ENCODE measurements around the gene LRRC63. TPM values are rescaled to one million over a fixed set of nuclear protein-coding genes. Genes with fewer than 3 reads are reported as not detected.

The LRRC63 gene
- total and polyA plus RNA-seq, 2 donors (not counting 3 experiments of a cell fraction or from before 2014, with no cell fraction given) = 0.04 TPM; not detected in 1

- CTCF ChIA-PET = interaction anchor here (1.3 to 2.2 kb wide), 3 partner anchors 9 to 127 kb away, joined by 3 to 7 read pairs (median 6); no protein-coding TSS in a partner anchor
- Histone ChIP-seq H3K9me3 (replicated peaks; ENCODE audit: control insufficient read depth, insufficient read depth, low read length) (no peaks in the 10 kb centered on the region), H3K4me2 (ENCODE audit: insufficient read depth, low read length) (no peak overlapping the region), H3K79me2 (ENCODE audit: control insufficient read depth, insufficient read depth, low read length) (no peaks in the 10 kb centered on the region), H3K4me1 (ENCODE audit: control insufficient read depth, extremely low read depth, insufficient read depth, low read length) (no peaks in the 10 kb centered on the region), H3K27me3 (ENCODE audit: control insufficient read depth in 2 of 2, insufficient read depth in 2 of 2, low read length in 2 of 2) (no peaks in the 10 kb centered on the region), H3K4me3 (replicated peaks in 1 of 3; ENCODE audit: insufficient read depth in 1 of 3, low read depth in 1 of 3, low read length in 3 of 3) (no peak overlapping the region), H3K9me1 (replicated peaks; ENCODE audit: control insufficient read depth, extremely low read depth, insufficient read depth, low read length) (no peaks in the 10 kb centered on the region), H3K27ac (ENCODE audit: insufficient read depth, low read depth, low read length) (no peak overlapping the region), H3K9ac (replicated peaks; ENCODE audit: extremely low read depth, insufficient read depth, low read length) (no peak overlapping the region), H2AFZ (ENCODE audit: low read depth, low read length) (no peak overlapping the region), H3K36me3 (ENCODE audit: control insufficient read depth in 2 of 2, extremely low read depth in 1 of 2, insufficient read depth in 2 of 2, low read length in 2 of 2) (no peaks in the 10 kb centered on the region), H4K20me1 (replicated peaks; ENCODE audit: control insufficient read depth, extremely low read depth, insufficient read depth, low read length) (no peaks in the 10 kb centered on the region)
- DNase-seq (ENCODE audit: low read depth, low spot score) (no peak), FAIRE-seq (no peak)
- intact Hi-C loops (cut with micrococcal nuclease) = no loop called here
- TF ChIP-seq POLR2A (IDR thresholded peaks at IDR 0.05; ENCODE audit: low read depth, low read length) (no peak), MYC (IDR thresholded peaks at IDR 0.05; ENCODE audit: low read depth, low read length) (no peak), EZH2 (IDR thresholded peaks at IDR 0.05; ENCODE audit: borderline replicate concordance, low read depth, low read length, severe bottlenecking) (no peak), JUN (IDR thresholded peaks at IDR 0.05; ENCODE audit: borderline replicate concordance, insufficient read depth, insufficient read length, low read depth) (no peak), MAX (IDR thresholded peaks at IDR 0.05; ENCODE audit: insufficient read depth, insufficient read length) (no peak), POLR2AphosphoS5 (IDR thresholded peaks at IDR 0.05; ENCODE audit: insufficient read depth, low read depth, low read length) (no peak), GATA2 (IDR thresholded peaks at IDR 0.05; ENCODE audit: insufficient read depth, insufficient read length, low read depth, low read length) (no peak), FOS (IDR thresholded peaks at IDR 0.05; ENCODE audit: borderline replicate concordance, insufficient read depth, low read length) (no peak), CTCF (IDR thresholded peaks at IDR 0.05; ENCODE audit: extremely low read depth in 1 of 2, insufficient read depth in 1 of 2, low read depth in 1 of 2, low read length in 2 of 2) (no peak)
- BruUV-seq (replicated peaks) = no TSS peak
- POLR2A ChIA-PET = no interaction called here
- dilution Hi-C loops (cut with MboI; ENCODE audit: extremely low pct_ligation_motif_present, low sequenced_read_pairs) = no loop called here
These were observed 75.2 kb downstream of the LRRC63 start for GRCh38 chr13:46286972-46287371.
